ENCODE measurements around the gene SPON2. TPM values are rescaled to one million over a fixed set of nuclear protein-coding genes. Genes with fewer than 3 reads are reported as not detected.

The SPON2 gene
- total and polyA plus RNA-seq, 2 donors from 2014 or later, result 16.7 to 116 TPM

DNA sequence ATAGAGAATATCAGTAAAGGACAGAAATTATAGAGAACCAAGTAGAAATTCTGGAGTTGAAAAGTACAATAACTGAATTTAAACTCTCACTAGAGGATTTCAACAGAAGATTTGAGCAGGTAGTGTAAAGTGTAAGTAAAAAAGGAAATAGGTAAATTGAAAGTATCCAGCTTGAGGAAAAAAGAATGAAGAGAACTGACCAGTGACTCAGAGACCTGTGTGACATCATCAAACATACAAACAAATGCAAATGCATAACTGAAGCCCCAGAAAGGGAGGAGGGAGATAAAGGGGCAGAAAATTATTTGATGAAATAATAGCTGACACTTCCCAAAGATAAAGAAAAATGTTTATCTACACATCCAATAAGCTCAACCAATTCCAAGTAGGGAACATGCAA, 8.3 kb upstream of the SPON2 start:
- no peak overlapping the region for H3K9ac ChIP-seq (ENCODE audit: low read length in 3 of 3)
- no peak overlapping the region for H3K4me3 ChIP-seq (ENCODE audit: low read length in 3 of 3)
- no peaks in the 10 kb centered on the region for H3K36me3 ChIP-seq (ENCODE audit: control insufficient read depth in 2 of 3, insufficient read depth in 3 of 3, low read length in 3 of 3)
- H3K9me3 ChIP-seq (ENCODE audit: control insufficient read depth in 2 of 3, insufficient read depth in 1 of 3, low read length in 3 of 3), result peaks cover 0 to 3% (median 0%) of the 10 kb centered on the region in 3 donors
- TF ChIP-seq, protein P1, sequence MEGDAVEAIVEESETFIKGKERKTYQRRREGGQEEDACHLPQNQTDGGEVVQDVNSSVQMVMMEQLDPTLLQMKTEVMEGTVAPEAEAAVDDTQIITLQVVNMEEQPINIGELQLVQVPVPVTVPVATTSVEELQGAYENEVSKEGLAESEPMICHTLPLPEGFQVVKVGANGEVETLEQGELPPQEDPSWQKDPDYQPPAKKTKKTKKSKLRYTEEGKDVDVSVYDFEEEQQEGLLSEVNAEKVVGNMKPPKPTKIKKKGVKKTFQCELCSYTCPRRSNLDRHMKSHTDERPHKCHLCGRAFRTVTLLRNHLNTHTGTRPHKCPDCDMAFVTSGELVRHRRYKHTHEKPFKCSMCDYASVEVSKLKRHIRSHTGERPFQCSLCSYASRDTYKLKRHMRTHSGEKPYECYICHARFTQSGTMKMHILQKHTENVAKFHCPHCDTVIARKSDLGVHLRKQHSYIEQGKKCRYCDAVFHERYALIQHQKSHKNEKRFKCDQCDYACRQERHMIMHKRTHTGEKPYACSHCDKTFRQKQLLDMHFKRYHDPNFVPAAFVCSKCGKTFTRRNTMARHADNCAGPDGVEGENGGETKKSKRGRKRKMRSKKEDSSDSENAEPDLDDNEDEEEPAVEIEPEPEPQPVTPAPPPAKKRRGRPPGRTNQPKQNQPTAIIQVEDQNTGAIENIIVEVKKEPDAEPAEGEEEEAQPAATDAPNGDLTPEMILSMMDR (IDR thresholded peaks at IDR 0.05; ENCODE audit: borderline replicate concordance, extremely low read depth, insufficient read depth), result no peak
- no peak overlapping the region for H3K27ac ChIP-seq (ENCODE audit: low read depth in 2 of 2, low read length in 2 of 2)
- no peaks in the 10 kb centered on the region for H3K27me3 ChIP-seq (ENCODE audit: control insufficient read depth, insufficient read depth, low read length)
- H3K4me1 ChIP-seq (ENCODE audit: control insufficient read depth in 2 of 3, insufficient read depth in 2 of 3, low read depth in 1 of 3, low read length in 3 of 3), result no peaks in the 10 kb centered on the region
- intact Hi-C loops (cut with DNase I), result no loop called here
- FAIRE-seq (no peak), DNase-seq (no peak)

DNA sequence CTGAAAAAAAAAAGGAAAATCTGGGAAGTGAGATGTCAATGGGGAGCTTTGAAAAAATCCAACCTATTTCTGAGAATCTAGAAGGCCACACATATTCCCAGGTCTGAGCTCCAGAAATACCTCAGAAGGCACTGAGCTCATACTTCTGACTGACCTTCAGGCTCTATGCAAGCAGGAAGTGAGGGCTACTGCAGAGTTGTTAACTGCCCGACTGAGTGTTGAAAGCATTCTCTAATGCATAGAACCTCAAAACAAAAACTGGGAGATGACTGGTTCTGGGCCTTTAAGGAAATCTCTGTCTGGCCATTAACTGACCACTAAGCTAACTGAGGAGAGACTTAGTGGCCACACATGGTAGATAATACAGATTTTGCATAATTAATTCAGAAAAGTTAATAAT, 7.6 kb upstream of the SPON2 start:
- DNase-seq (no peak), FAIRE-seq (no peak)
- H3K9me3 ChIP-seq (ENCODE audit: control insufficient read depth in 2 of 3, insufficient read depth in 1 of 3, low read length in 3 of 3), result peaks cover 0 to 3% (median 0%) of the 10 kb centered on the region in 3 donors
- H3K4me1 ChIP-seq (ENCODE audit: control insufficient read depth in 2 of 3, insufficient read depth in 2 of 3, low read depth in 1 of 3, low read length in 3 of 3), result no peaks in the 10 kb centered on the region
- no peak overlapping the region for H3K4me3 ChIP-seq (ENCODE audit: low read length in 3 of 3)
- TF ChIP-seq, protein P1 (IDR thresholded peaks at IDR 0.05; ENCODE audit: borderline replicate concordance, extremely low read depth, insufficient read depth), result no peak
- H3K36me3 ChIP-seq (ENCODE audit: control insufficient read depth in 2 of 3, insufficient read depth in 3 of 3, low read length in 3 of 3), result no peaks in the 10 kb centered on the region
- no peaks in the 10 kb centered on the region for H3K27me3 ChIP-seq (ENCODE audit: control insufficient read depth, insufficient read depth, low read length)
- H3K9ac ChIP-seq (ENCODE audit: low read length in 3 of 3), result no peak overlapping the region
- intact Hi-C loops (cut with DNase I), result no loop called here
- no peak overlapping the region for H3K27ac ChIP-seq (ENCODE audit: low read depth in 2 of 2, low read length in 2 of 2)

DNA sequence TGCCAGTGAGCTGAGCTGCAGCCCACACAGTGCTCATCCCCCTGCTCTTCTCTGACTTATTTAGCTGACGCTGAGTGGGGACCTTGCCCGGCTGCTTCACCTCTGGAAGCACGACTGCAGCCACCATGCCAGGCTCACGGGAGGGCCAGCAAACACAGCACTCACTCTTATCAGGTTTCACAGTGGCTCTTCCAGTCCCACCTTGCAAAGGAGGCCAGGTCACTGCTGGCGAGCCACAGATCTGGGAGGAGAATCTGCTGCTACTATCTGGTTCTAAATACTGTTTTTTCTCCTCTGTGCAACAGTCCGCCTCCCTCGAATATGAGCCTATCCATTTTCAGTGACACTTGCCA, 6.7 kb upstream of the SPON2 start:
- TF ChIP-seq, protein P1 (IDR thresholded peaks at IDR 0.05; ENCODE audit: borderline replicate concordance, extremely low read depth, insufficient read depth), result no peak
- H3K4me3 ChIP-seq (ENCODE audit: low read length in 3 of 3), result no peak overlapping the region
- FAIRE-seq (no peak), DNase-seq (peak in 4 of 5 donors; percentile 19 to 88 (median 56))
- H3K9ac ChIP-seq (ENCODE audit: low read length in 3 of 3), result no peak overlapping the region
- H3K36me3 ChIP-seq (ENCODE audit: control insufficient read depth in 2 of 3, insufficient read depth in 3 of 3, low read length in 3 of 3), result no peaks in the 10 kb centered on the region
- H3K9me3 ChIP-seq (ENCODE audit: control insufficient read depth in 2 of 3, insufficient read depth in 1 of 3, low read length in 3 of 3), result peaks cover 0 to 3% (median 0%) of the 10 kb centered on the region in 3 donors
- no peaks in the 10 kb centered on the region for H3K4me1 ChIP-seq (ENCODE audit: control insufficient read depth in 2 of 3, insufficient read depth in 2 of 3, low read depth in 1 of 3, low read length in 3 of 3)
- no peak overlapping the region for H3K27ac ChIP-seq (ENCODE audit: low read depth in 2 of 2, low read length in 2 of 2)
- intact Hi-C loops (cut with DNase I), result no loop called here
- no peaks in the 10 kb centered on the region for H3K27me3 ChIP-seq (ENCODE audit: control insufficient read depth, insufficient read depth, low read length)

Measured in kidney (tissue), 14 donors.